ENCODE results near the gene PRKACA. TPM values are rescaled to one million over a fixed set of nuclear protein-coding genes. Genes with fewer than 3 reads are reported as not detected.
A peak's percentile ranks its signal among the peaks of the same experiment; 100 is the strongest.

The PRKACA gene
- total RNA-seq, 1 experiment from 2014 or later = 48.9 TPM

GRCh38 chr19:14139944-14140343 lies 22.4 kb upstream of the PRKACA start:
- no peak overlapping the region for H3K4me3 ChIP-seq
- no peaks in the 10 kb centered on the region for H3K27me3 ChIP-seq (replicated peaks)
- H3K36me3 ChIP-seq = no peaks in the 10 kb centered on the region
- no peak for DNase-seq (ENCODE audit: low read depth in 1 of 2, low spot score in 2 of 2)
- H3K9me3 ChIP-seq (replicated peaks) = no peaks in the 10 kb centered on the region
- no peak overlapping the region for H3K27ac ChIP-seq
- peaks cover 15% of the 10 kb centered on the region for H3K4me1 ChIP-seq (replicated peaks)

GRCh38 chr19:14138576-14139265 lies 21.2 kb upstream of the PRKACA start:
- no peaks in the 10 kb centered on the region for H3K27me3 ChIP-seq (replicated peaks)
- no peaks in the 10 kb centered on the region for H3K9me3 ChIP-seq (replicated peaks)
- peak in 1 of 2 experiments; percentile 20 for DNase-seq (ENCODE audit: low read depth in 1 of 2, low spot score in 2 of 2)
- peaks cover 15% of the 10 kb centered on the region for H3K4me1 ChIP-seq (replicated peaks)
- H3K27ac ChIP-seq = peak overlapping the region; percentile 66; the same call in 1 of the 2 replicates
- H3K4me3 ChIP-seq = no peak overlapping the region
- H3K36me3 ChIP-seq = peaks cover 10% of the 10 kb centered on the region

DNA sequence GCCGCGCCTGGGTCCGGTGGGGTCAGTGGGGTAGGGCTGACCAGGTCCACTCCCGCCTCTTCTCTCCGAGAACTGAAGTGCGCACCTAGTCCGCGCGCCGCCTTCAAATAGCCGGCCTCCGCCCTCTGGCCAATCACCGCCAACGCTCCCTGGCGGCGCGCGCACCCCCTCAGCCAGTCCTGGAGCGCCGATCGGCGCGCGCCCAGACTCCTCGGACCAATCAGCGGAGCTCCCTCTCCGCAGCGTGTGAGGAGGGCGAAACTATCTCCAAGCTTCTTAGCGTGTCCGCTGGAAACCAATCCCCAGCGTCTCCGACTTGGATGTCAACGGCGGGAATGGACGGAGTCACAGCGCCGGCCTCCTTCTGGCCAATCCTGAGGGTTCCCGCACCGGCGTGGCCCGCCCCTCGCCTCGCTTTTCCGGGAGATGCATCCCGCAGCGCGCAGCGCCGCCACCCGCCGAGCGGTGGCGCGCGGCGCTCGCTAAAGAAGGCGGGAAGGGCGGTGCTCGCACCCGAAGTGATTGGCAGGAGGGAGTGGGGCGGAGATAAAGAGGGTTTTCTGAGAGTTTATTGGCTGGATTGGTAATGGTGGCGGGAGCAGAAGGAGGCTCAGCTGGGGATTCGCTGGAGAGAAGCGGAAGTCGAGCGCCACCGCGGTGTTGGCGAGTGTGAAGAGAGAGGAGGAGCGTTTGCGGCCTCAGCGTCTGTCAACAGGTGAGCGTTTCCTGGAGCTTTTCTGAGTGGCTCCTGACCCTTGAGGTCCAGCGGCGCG lies 19.1 kb upstream of the PRKACA start, which contains the start of gene ASF1B:
ASF1B (minus strand) TSS at position 81 of the 773 bp plus-strand sequence. CDS start 133 bp downstream, outside the sequence.
- Histone ChIP-seq H3K9me3 (replicated peaks) (no peaks in the 10 kb centered on the region), H3K27ac (peak within 1 kb of the TSS; percentile 66), H3K36me3 (peaks cover 20% of the 10 kb centered on the region), H3K4me3 (peak within 1 kb of the TSS; percentile 66), H3K4me1 (replicated peaks) (peaks cover 15% of the 10 kb centered on the region), H3K27me3 (replicated peaks) (no peaks in the 10 kb centered on the region)
- DNase-seq (ENCODE audit: low read depth in 1 of 2, low spot score in 2 of 2) = peak; percentile 100

DNA sequence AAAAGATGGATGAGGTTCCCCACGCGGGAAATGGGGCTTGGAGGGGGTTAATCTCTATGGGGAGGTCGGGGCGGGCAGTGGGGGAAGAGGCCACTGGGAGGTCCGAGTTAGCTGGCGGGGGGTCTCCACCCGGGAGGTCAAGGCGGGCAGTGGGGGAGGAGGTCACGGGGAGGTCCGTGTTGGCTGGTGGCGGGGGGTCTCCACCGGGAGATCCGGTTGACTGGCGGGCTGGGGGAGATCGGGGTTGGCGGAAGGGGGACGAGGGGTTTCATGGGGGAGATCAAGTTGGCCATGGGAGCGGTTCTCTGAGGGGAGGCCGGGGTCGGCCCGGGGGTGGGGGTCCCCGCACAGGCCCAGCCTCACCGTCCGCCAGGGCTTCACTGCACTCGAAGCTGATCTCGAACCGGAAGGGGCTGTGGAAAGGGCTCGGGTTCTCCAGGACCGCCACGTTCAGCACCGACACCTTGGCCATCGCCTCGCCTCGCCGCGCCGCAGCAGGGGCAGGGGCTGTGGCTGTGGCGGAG lies 18.5 kb upstream of the PRKACA start:
- Histone ChIP-seq H3K27ac (peak overlapping the region; percentile 47), H3K4me1 (replicated peaks) (peaks cover 15% of the 10 kb centered on the region), H3K27me3 (replicated peaks) (no peaks in the 10 kb centered on the region), H3K36me3 (peaks cover 24% of the 10 kb centered on the region), H3K4me3 (peak overlapping the region; percentile 66), H3K9me3 (replicated peaks) (no peaks in the 10 kb centered on the region)
- DNase-seq (ENCODE audit: low read depth in 1 of 2, low spot score in 2 of 2) = no peak

DNA sequence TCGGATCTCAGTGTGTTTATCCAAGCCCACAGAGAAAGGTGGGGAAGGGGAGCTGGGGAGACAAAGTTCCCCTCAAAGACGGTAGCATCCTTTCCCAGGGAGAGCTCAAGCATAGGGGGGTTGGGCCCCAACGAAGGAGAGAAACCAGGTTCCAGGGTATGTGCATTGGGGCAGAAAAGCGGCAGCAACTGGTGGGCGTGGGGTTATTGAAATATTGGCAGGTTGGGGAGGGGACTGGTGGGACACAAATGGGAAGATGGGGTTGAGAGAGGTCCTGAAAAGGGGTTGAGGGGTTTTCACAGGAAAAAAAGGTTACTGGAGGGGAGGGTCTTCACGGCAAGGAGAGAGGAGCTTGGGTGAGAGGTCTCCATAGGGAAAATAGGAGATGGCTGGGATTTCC lies 17.8 kb upstream of the PRKACA start:
- peaks cover 24% of the 10 kb centered on the region for H3K36me3 ChIP-seq
- H3K27ac ChIP-seq = no peak overlapping the region
- H3K4me3 ChIP-seq = peak overlapping the region; percentile 66
- no peaks in the 10 kb centered on the region for H3K27me3 ChIP-seq (replicated peaks)
- DNase-seq (ENCODE audit: low read depth in 1 of 2, low spot score in 2 of 2) = no peak
- peaks cover 15% of the 10 kb centered on the region for H3K4me1 ChIP-seq (replicated peaks)
- no peaks in the 10 kb centered on the region for H3K9me3 ChIP-seq (replicated peaks)

- Histone ChIP-seq H3K36me3 (peaks cover 65% of the 10 kb centered on the region), H3K9me3 (replicated peaks) (no peaks in the 10 kb centered on the region), H3K27ac (no peak overlapping the region), H3K4me1 (replicated peaks) (no peaks in the 10 kb centered on the region), H3K27me3 (replicated peaks) (no peaks in the 10 kb centered on the region), H3K4me3 (no peak overlapping the region)
- no peak for DNase-seq (ENCODE audit: low read depth in 1 of 2, low spot score in 2 of 2)
Observed at GRCh38 chr19:14127929-14128509, 10.5 kb upstream of the PRKACA start.

GRCh38 chr19:14127176-14127575 lies 9.6 kb upstream of the PRKACA start:
- no peaks in the 10 kb centered on the region for H3K4me1 ChIP-seq (replicated peaks)
- H3K27ac ChIP-seq = no peak overlapping the region
- H3K4me3 ChIP-seq = no peak overlapping the region
- peaks cover 67% of the 10 kb centered on the region for H3K36me3 ChIP-seq
- no peaks in the 10 kb centered on the region for H3K27me3 ChIP-seq (replicated peaks)
- DNase-seq (ENCODE audit: low read depth in 1 of 2, low spot score in 2 of 2) = no peak
- no peaks in the 10 kb centered on the region for H3K9me3 ChIP-seq (replicated peaks)

DNA sequence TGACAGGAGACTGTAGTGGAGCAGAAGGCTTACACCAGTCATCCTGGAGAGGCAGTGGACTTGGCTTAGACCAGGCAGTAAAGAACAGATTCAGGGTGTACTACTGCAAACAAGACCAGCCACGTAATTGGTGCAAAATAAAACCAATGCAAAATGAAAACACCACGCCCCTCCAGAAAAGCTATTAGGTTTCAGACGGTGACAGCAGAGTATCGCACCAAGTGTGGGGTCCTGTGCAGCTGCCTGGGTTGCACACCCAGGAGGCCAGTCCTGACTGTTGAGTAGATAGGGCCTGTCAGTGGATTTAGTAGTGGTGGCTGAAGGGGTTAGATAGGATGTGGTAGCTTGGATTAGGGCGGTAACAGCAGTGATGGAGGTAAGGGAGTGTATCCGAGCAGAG lies 5.4 kb upstream of the PRKACA start:
- Histone ChIP-seq H3K4me3 (no peak overlapping the region), H3K4me1 (replicated peaks) (peaks cover 8% of the 10 kb centered on the region), H3K27ac (no peak overlapping the region), H3K36me3 (peaks cover 74% of the 10 kb centered on the region), H3K27me3 (replicated peaks) (no peaks in the 10 kb centered on the region), H3K9me3 (replicated peaks) (0 out of 2 replicates have a peak, but pooled peaks cover 4% of the 10 kb centered on the region)
- no peak for DNase-seq (ENCODE audit: low read depth in 1 of 2, low spot score in 2 of 2)

DNA sequence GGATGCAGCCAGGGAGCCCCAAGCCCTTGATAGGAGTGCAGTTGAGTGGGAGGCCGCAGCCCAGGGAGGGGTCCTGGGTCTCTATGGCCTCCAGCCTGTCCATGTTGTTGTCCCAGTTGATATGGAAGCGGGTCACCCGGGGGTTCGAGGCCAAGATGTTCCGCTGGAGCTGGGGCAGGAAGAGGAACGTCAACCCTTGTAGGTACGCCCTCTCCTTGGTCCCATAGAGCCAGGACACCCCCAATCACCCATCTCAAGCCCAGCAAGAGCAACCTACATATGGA lies 2.9 kb upstream of the PRKACA start:
- no peak overlapping the region for H3K27ac ChIP-seq
- H3K27me3 ChIP-seq (replicated peaks) = no peaks in the 10 kb centered on the region
- H3K9me3 ChIP-seq (replicated peaks) = 0 out of 2 replicates have a peak, but pooled peaks cover 4% of the 10 kb centered on the region
- peaks cover 52% of the 10 kb centered on the region for H3K36me3 ChIP-seq
- no peak overlapping the region for H3K4me3 ChIP-seq
- no peak for DNase-seq (ENCODE audit: low read depth in 1 of 2, low spot score in 2 of 2)
- peaks cover 15% of the 10 kb centered on the region for H3K4me1 ChIP-seq (replicated peaks)

DNA sequence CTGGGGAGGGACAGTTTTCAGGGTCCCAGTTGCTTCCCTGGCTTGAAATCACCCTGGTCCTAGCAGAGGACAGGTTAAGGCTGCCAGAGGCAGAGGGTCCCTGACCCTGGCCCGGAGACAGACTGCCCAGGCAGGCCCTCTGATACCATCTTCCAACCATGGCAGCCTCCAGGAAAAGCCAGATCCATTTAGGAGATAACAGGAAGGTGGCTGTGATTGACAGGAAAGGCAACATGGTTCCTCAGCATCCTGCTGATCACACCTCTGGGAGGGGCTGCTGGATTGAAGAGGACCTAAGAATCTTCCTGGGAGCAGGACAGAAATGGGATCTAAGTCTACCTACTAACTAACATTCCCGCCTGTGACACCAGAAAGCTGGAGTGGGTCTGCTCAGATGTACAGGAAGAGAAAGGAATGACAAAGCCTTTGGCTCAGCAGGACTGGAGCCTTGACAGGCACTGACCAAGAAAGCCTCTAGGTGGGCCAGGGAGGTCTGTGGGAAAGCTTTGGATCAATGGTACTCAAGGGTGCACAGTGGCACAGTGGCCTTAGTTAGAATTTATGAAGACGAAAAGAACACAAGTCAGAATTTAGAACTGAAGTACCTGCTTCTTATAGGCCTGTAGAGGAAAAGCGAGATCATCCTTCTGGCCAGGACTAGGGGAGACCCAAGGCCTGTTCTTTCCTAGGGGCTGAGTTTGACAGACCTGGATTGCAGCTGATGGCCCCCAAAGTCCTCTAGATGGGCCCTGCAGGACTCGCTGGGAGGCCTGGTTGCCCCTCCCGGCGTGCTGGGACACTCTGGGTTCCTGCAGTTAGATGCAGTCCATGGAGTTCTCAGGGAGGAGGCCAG lies 2.3 kb upstream of the PRKACA start:
- peaks cover 15% of the 10 kb centered on the region for H3K4me1 ChIP-seq (replicated peaks)
- H3K27ac ChIP-seq = no peak overlapping the region

DNA sequence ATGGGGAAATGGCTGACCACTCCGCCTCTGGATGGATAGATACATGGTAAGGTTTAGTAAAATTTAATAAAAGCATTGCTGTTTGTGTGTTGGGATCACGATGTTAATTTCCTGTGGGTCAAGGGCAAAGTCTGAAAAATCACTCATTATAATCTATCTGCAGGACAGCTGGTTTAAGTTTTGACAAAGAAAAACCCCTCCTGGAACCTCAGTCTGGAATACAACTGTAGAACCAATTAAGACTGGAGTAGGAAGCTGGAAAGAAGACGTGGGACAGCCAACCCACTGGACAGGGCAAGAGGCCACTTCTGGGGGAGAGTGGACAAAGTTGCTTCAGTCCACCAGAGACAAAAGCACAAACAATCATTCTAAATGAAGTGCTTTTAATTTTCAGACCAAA lies 1.6 kb upstream of the PRKACA start:
- H3K4me3 ChIP-seq = no peak overlapping the region
- no peaks in the 10 kb centered on the region for H3K27me3 ChIP-seq (replicated peaks)
- peaks cover 15% of the 10 kb centered on the region for H3K4me1 ChIP-seq (replicated peaks)
- 0 out of 2 replicates have a peak, but pooled peaks cover 4% of the 10 kb centered on the region for H3K9me3 ChIP-seq (replicated peaks)
- H3K36me3 ChIP-seq = peaks cover 39% of the 10 kb centered on the region
- DNase-seq (ENCODE audit: low read depth in 1 of 2, low spot score in 2 of 2) = no peak
- no peak overlapping the region for H3K27ac ChIP-seq

More for the DNA sequence above, 2.3 kb upstream of the PRKACA start:
- Histone ChIP-seq H3K36me3 (peaks cover 46% of the 10 kb centered on the region), H3K27me3 (replicated peaks) (no peaks in the 10 kb centered on the region), H3K4me3 (no peak overlapping the region), H3K9me3 (replicated peaks) (0 out of 2 replicates have a peak, but pooled peaks cover 4% of the 10 kb centered on the region)
- DNase-seq (ENCODE audit: low read depth in 1 of 2, low spot score in 2 of 2) = no peak

DNA sequence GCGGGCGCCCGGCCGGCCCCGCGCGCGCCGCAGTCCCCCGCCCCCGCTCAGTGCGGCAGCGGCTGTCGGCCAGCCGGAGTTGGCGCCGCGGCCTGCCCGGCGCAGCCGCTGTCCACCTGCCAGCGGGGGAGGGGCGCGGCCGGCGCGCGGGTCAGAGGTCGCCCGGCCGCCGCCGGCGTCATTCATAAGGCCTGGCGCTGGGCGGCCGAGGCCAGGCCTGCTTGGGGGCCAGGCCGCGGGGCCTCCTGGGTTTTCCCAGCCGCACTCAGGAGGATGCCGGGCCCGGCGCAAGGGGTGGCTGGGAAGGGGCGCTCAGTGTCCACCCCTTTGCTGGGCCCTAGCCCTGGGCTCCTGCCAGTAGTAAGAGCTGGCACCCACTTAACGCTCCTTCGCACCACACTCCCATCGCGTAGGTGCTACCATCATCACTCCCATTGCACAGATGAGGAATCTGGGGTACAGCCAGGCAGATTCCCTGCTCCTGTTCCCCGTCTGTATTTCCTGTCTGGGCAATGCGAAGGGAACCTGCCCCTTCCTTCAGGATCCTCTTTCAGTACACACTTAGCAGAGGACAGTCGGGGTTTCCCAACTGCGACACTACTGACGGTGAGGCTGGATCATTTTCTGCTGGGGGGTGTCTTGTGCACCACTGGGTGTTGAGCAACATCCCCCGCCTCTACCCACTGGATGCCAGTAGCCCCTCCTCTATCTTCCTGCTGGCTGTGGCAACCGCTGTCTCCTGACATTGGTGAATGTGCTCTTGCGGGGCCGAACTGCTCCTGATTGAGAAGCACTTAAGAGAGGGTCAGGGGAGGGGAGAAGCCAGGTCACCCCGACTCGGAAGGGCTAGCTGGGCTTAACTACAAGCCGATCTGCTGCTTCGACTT lies 846 bp upstream of the PRKACA start:
- Histone ChIP-seq H3K27ac (peak overlapping the region; percentile 29), H3K36me3 (peaks cover 35% of the 10 kb centered on the region), H3K4me3 (peak overlapping the region; percentile 68), H3K4me1 (replicated peaks) (peaks cover 15% of the 10 kb centered on the region), H3K27me3 (replicated peaks) (no peaks in the 10 kb centered on the region), H3K9me3 (replicated peaks) (0 out of 2 replicates have a peak, but pooled peaks cover 4% of the 10 kb centered on the region)
- DNase-seq (ENCODE audit: low read depth in 1 of 2, low spot score in 2 of 2) = peak in 1 of 2 experiments; percentile 31

All from SJSA1 (cell line).